ENCODE data around the gene ZFR.

- TF ChIP-seq MYC (IDR thresholded peaks at IDR 0.05; ENCODE audit: borderline replicate concordance, low read length) (no peak), RCOR1 (IDR thresholded peaks at IDR 0.05; ENCODE audit: low read depth, low read length) (no peak), ZFP36 (IDR thresholded peaks at IDR 0.05; ENCODE audit: borderline replicate concordance, partially characterized antibody) (no peak), ESRRA (IDR thresholded peaks at IDR 0.05; ENCODE audit: borderline replicate concordance, low read length) (no peak)
- TF ChIP-seq, protein P1, sequence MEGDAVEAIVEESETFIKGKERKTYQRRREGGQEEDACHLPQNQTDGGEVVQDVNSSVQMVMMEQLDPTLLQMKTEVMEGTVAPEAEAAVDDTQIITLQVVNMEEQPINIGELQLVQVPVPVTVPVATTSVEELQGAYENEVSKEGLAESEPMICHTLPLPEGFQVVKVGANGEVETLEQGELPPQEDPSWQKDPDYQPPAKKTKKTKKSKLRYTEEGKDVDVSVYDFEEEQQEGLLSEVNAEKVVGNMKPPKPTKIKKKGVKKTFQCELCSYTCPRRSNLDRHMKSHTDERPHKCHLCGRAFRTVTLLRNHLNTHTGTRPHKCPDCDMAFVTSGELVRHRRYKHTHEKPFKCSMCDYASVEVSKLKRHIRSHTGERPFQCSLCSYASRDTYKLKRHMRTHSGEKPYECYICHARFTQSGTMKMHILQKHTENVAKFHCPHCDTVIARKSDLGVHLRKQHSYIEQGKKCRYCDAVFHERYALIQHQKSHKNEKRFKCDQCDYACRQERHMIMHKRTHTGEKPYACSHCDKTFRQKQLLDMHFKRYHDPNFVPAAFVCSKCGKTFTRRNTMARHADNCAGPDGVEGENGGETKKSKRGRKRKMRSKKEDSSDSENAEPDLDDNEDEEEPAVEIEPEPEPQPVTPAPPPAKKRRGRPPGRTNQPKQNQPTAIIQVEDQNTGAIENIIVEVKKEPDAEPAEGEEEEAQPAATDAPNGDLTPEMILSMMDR (IDR thresholded peaks at IDR 0.05): no peak
These were observed 61.5 kb downstream of the ZFR start for GRCh38 chr5:32383065-32383464.

Data from A549 (cell line).